SW480 (cell line): ENCODE measurements around the gene TFCP2L1.
"Not testable (repeated sequence)": the region's sequence is repeated elsewhere in the genome, so short reads cannot be mapped to it uniquely, and the experiment has no call there.

Experiments
- DNase-seq: peaks from one replicate; pipeline ENCODE4 v3.0.0-alpha.2; 2016; ENCODE audit warnings: low spot score

The TFCP2L1 gene

DNA sequence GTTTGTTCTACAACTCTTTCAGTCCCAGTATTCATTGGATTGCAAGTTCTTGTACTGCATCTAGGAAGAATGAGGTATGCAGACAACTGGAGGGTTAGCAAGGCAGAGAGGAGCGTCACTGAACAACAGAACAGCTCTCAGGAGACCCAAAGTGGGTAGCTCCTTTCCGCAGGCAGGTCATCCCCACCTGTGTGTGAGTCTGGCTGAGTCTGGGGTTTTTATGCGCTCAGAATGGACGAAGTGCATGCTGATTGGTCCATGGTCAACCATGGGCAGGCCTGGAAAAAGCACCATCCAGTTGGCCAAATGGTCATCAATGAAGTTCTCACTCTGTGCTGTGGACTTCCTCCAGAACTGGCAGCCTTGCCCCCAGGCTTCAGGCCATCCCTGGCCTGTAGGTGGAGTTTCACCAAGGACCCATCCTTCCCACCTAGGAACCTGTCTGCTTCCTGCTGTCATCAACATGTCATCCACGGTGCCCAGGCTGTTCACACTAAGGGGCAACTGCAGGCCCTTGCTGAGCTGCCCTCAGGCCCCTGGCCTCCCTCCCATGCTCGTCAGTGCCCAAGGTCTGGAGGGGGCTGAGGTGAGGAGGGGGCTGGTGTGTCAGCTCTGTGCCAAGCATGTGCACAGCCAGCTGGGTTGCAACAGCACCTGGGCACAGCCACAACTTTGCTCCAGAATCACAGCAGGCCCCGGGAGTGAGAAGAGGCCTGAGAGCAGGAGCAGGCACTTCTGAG is 11.1 kb upstream of the TFCP2L1 start:
- DNase-seq = no peak

DNA sequence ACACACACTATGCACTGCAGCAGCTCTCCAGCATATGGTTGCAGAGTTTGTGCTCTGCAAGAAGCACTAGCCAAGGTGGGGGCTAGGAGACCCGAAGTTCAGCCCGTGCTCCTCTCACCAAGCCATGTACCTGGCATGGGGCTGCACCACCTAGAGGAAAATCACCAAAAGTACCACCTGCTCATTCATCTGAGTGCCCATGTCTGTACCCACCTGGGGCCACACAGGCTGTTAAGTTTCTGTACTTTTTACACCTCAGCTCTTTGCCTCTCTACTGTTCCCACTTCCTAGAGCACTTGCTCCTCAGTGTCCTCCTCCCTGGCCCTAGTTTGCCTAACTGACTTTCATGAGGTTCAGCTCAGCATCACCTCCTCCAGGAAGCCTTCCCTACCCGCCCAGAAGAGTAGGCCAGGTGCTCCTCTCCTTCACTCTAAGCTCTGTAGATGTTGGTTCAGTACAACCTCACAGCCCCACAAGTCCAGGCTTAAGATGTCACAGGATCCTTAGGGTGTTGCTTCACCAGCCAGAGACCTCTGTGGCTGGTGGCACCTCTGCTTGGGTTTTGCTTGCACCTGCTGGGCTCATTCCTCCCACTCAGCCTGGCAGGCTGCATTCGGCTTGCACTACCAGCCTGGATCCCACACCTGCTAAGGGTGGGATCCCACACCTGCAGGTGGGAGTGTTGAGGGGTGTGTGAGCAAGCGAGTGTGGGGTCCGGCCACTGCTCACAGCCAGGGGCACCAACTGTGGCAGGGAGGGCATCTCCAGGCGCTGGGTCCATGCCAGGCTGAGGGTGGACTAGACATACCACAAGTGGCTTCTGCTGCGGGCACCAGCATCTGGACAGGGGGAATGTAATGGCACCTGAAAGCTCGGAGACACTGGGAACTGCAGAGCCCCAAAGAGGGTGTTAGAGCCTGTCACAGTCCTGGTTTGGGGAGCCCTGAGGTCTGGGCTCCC is 10.2 kb upstream of the TFCP2L1 start:
- DNase-seq = no peak

DNA sequence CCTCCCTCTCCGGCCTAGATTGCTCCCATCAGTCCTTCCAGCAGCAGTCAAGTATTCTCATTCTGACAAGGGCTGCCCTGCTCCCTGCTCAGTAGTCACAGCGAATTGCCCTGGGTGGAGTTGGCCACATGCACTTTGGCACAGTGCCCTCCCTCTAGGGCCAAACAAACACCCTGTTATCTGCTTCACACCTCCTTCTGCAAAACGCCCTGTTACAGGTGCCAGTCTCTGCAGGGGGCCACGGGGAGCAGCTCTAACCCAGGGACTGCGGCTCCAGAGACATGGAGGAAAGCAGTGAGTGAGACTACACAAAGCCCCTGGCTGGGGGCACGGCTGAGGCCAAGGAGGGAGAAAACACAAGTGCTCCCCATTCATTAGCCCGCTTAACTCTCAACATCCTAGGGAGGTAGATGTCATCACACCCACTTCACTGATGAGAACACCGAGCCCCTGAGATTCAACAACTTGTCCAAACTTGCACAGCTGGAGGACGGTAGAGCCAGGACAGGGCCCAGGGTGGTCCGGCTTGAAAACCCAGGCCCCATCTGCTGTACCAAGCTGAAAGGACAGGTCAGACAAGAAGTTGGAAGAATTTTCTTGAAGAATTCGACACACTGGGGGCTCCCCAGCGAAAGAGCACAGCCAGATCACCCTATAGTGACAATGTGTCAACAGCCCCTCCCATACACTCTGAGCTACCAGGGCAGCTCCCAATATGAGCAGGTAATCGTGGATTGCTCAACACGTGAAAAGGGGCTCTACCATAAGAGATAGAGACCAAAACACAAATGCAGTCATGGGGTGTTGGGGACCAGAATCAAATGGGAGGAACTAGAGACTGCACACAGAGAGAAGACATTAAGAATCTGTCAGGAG is 8.7 kb upstream of the TFCP2L1 start:
- DNase-seq = no peak

DNA sequence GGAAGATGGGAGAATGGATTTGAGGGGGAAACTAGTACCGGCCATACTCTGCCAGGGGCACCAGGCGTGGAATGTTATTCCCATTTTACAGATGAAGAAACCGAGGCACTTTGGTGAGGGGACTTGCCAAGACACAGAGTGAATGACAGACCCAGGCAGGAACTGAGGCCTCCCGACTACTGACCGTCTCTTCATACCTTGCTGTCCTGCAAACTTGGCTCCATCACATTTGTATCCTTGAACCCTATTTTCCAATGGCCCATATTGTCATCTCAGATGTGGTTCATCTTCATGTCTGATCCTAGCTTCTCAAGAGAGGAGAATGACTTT is 6.2 kb upstream of the TFCP2L1 start:
- DNase-seq = no peak

DNA sequence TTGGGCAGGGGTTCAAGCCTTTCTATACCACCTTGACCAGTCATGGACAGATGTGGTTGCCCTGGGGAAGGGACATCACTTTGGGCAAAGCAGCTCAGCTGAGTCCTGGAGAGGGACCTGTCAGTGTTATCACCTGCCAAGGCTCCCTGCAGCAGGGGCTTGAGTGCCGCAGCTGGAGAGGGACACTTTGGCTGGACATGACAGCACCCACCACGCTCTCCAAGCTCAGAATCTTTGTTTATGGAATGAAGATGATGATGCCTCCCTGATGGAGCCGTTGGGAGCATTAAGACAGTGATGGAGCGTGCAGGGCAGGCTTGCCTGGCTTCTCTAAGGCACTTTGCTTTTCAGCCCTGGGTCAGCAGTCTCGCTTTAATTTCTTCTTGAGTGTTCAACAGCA is 4.3 kb upstream of the TFCP2L1 start:
- DNase-seq = no peak

DNA sequence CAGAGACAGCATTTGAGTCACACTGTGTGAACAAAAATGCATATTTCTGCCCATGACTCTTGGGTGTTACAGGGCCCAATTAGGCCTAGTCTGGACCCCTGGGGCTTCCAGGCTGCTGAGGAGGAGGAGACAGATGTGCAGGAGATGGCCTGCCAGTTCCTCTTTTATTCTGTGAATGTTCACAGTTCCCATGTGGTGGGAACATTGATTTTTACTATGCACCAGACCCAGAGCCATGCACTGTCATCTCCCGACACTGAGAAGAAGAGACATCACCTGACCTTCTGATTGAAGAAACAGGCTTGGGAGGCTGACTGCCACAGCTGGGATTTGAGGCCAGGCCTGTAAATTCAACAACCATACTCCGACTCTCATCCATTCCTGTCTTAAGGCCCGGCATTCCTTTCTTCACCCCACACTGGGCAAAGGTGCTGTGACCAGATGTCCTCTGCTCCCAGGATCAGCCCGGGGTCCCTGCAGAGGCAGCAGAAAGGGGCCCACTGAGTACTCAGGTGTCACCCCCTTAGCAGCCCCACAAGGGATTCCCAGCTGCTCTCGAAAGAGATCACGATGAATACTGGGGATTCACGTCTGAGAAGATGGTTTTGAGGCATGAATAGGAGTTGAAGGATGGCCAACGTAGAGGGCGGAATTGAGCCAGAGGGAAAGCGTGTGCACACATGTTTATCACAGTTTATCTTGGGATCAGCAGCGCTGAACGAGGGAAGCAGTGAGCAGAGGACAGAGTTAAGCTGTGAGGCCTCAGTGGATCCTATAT is 3.6 kb upstream of the TFCP2L1 start:
- DNase-seq = no peak

DNA sequence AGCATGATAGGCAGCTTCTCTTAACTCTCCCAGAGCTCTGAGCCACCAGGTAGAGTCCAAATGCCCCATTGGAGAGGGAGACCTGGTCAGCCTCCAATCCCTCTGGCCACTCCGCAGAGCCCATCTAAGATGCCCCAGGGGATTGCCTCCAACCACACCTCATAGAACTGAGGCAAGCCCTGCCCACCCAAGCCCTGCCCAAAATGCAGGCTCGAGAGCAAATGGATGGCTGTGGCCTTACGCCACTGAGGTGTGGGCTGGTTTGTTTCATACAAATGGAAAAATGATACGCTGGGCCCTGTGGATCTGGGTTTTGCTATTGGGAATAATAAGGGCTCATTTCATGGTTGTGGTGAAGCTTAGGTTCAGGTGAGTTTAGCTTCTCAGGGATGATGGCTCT is 3.0 kb upstream of the TFCP2L1 start:
- no peak for DNase-seq

DNA sequence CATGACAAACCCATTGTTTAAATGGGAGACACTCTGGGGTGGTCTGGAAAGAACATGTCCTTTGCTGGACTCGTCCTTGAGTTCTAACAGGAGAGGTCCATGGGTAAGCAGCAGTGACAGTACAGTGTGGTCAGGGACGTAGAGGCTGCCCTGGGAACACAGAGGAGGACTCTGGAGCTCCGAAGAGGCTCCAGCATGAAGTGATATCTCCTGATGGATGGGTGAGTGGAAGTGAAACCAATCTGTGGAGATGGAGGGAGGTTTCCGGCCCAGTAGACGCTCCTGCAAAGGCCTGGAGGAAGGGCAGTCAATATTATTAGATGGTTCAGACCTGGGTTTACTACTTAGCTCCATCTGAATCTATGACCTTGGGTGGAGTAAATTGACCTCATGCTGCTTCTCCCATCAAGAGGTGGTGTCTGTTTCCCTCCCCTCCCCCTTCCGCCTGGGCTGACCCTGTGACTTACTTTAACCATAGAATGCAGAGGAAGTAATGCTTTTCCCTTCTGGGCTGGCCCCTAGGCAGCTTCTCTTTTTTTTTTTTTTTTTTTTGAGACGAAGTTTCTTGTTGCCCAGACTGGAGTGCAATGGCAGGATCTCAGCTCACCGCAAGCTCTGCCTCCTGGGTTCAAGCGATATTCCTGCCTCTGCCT is 2.3 kb upstream of the TFCP2L1 start:
- DNase-seq = no peak

DNA sequence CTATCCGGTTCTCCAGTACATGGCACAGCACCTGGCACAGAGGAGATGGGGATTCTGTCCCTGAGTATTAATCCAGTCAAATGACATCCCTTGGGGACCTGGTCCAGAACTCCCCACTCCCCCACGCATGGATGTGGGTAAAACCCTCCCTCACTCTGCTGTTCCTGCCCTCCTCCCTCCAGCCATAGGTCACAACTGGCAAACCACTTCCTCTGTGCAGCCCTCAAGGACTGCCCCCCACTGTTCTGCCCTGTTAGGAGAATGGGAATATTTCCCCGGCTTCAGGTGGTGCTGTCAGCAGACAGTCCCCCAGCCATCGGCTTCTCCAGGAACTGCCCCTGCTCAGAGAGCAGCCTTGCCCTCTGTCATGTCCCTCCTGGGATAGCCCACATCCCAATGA is 1.5 kb upstream of the TFCP2L1 start:
- no peak for DNase-seq

DNA sequence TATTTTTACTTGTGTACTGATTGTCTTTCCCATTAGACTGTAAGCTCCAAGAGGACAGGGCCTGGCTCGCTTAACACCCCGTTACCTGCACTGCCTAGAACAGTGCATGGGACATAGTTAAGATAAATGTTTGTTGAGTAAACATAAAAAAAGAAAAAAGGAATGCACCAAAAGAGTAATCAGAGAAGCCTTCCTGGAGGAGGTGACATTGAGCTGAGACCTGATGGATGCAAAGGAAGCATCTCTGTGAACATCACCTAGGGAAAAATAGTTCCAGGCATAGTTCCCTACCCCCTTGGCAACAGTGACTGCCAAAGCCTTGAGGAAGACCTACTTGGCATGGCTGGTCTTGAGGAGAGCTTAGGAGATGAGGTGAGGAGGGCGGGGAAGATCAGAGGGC is 924 bp upstream of the TFCP2L1 start:
- DNase-seq = no peak

DNA sequence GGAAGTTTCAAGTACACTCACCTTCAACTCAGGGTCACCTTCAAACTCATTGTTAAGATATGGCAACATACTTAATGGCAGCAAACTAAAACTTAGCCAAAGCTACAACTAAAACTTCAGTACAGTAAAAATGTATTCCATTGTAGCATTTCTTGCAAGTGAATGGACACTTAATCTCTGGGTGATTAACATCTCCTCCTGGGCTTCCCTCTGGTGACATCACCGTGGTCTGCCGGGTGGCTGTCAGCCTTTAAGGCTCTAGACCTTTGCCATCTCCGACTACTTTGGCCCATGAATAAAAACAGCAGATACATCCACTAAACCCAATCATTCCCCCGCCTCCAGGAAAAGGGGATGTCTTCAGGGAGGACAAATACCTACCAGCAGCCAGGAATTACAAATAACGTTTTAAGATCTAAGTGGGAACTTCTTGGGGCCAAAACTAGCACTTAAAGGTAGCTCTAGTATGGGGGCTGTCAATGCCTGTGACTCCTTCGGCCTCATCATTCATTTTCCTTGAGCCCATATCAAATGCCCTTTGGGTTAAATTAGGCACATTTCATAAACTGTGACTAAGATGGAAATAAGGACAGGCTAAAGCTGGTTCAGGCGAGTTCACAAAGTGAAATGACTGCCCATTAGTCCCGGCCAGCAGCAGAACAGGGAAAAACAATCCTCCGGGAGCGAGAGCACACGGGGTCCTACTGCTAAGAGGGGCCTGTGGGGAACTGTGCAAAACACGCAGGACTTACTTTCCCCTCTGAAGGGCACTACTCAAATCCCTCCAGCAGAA is 1.1 kb downstream of the TFCP2L1 start:
- DNase-seq = peak; percentile 29

DNA sequence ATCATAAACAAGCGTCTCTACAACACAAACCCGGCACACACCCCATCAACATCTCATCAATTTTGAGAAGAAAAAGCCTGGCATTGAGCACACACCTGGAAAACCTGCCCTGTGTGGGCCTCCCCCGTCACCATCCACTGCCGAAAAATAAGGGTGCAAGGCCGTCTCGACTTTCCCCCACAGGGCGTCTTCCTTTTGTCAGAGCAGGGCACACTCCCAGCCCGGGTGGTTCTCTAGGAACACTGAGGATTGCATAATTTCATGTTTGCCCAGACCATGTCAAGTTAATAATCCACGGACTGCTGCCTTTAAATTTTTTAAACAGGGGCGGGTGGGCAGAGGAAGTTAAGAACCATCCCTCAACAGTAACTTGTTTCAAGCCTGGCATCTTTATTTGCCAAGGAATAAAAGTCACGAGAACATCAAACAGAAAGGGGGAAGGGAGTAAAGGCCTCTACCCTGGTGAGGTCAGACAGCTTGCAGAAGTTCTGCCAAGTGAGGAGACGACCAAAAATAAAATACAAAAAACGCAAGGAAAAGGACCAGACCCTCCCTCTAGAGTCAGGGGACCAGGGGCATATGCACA is 2.1 kb downstream of the TFCP2L1 start:
- DNase-seq = no peak

DNA sequence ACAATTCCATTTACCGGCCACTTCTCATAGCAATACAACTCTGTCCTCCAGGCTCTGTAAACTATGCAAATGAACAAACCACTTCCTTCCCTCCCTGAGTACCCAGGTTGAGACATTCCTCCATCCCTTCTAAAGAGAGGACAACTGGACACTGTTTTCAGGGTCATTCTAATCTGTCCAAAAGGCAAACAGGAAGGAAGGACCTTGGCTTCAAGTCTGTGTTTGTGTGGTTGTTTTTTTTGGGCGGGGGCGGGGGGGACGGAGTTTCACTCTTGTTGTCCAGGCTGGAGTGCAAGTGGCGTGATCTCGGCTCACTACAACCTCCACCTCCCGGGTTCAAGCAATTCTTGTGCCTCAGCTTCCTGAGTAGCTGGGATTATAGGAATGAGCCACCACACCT is 3.3 kb downstream of the TFCP2L1 start:
- DNase-seq = no peak

DNA sequence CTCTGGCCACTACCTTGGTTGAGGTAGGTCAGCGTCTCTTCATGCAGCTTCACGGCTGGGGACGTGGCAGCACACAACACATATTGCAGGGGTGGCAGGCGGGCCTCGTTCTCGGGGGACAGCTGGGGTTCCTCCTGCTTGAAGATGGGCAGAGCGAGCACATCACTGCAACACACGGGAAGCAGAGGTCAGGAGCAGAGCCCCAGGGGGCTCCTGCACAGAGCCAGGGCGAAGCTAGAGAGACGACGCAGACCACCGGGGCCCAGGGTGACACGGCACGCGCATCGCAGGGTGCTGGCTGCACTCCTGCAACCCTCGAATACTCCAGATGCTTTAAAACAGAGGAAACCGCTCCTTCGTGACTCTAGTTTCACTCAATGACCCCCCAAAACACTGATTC is 3.9 kb downstream of the TFCP2L1 start:
- DNase-seq = no peak

DNA sequence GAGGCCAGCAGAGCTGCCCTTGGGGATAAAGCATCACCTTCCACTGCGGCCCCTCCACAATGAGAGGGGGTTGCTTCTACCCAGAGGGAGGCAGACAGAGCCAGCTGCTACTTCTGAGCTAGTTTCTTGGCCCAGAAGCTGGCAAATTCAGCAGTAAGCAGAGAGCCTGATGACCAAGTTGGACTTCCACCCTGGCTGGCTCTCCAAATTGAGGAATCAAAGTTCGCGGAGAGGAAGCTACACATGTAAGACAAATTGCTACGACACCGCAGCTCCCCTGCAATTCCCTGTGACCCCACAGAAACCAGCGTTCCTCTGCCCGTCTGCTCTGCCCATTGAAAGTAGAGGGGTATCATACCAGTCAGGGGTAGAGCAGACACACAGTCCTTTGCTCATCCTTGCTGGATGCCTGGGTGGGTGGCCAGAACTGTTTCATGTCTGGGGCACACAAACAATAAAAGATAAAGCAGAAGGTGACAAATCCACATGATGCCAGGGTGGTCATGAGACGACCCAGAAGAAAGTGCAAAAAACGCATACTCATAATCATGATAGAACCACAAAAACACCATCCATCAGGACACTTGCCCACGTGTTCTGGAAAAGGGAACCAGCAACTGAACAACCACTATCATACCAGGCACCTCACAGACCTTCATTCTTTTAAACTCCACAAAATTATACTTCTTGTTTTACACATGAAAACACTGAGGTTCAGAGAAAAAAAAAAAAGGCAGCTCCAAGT is 5.4 kb downstream of the TFCP2L1 start:
- DNase-seq = no peak

DNA sequence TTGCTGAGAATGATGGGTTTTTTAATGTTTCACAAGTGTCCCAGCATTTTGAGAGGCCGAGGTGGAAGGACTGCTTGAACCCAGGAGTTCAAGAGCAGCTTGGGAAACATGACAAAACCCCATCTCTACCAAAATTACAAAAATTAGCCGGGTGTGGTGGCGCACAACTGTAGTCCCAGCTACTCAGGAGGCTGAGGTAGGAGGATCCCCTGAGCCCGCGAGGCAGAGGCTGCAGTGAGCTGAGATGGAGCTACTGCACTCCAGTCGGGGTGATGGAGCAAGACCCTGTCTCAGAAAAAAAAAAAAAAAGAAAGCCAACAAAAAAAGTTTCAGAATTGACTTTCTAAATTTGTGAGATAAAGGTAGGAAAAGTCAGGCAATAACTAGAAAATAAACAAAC is 8.7 kb downstream of the TFCP2L1 start:
- DNase-seq = no peak

DNA sequence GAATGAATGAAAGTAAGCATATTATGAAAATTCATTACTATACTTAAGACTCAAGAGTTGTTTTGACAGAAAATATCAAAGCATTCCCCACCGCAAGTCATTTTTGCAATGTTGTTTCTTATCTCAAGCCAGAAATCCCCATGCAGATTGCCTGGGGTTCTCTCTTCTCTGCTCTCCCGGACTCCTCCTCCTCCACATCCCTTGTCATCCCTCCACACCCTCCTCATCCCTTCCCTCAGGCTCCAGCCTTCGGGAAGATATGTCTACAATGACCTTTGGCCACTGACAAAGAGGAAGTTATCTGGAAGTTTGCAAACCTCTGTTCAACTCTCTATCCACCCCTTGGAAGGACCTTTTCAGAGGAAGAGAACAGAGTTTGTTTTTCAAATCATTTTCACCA is 11.9 kb downstream of the TFCP2L1 start:
- no peak for DNase-seq

DNA sequence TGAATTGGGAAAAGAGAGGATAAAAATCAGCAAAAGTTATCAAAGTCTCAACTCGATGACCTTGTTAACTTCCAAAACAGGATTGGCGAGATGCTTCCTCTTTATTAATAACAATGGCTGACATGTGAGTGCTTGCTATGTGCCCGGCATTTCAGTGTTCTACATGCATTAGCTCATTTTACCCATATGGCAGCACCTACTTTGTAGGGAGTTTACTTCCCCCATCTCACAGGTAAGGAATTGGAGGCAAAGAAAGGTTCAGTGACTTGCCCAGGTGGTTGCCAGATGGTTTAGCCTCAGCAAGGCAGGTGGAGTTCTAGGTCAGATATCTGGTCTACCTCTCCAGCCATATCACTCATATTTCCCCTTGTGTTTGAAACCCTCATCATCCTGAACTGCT is 12.4 kb downstream of the TFCP2L1 start:
- DNase-seq = no peak

DNA sequence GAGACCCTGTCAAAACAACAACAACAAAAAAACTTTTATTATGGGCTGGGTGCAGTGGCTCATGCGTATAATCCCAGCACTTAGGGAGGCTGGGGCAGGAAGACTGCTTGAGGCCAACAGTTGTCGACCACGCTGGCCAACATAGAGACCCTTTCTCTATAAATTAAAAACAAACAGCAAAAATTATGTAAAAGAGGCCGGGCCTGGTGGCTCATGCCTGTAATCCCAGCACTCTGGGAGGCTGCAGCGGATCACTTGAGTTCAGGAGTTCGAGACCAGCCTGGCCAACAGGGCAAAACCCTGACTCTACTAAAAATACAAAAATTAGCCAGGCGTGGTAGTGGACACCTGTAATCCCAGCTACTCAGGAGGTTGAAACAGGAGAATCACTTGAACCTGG is 15.6 kb downstream of the TFCP2L1 start:
- DNase-seq = not testable (repeated sequence)
